ENCODE data around the gene CORO7.
A peak's percentile ranks its signal among the peaks of the same experiment; 100 is the strongest.
"Not testable (repeated sequence)": the region's sequence is repeated elsewhere in the genome, so short reads cannot be mapped to it uniquely, and the experiment has no call there.

Gene CORO7

GRCh38 chr16:4352843-4353242, 63.6 kb downstream of the CORO7 start:
- DNase-seq (ENCODE audit: low read depth): no peak

DNA sequence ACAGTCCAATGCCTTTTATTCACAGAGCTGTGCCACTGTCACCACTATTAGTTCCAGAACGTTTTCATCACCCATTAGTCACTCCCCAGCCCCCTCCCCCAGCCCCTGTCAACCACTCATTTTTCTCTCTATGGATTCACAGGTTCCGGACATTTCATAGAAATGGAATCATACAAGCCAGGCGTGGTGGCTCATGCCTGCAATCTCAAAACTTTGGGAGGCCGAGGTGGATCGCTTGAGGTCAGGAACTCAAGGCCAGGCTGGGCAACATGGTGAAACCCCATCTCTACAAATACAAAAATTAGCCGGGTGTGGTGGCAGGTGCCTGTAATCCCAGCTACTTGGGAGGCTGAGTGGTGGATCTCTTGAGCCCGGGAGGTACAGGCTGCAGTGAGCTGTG, 64.5 kb downstream of the CORO7 start:
- no peak for DNase-seq (ENCODE audit: low read depth)

GRCh38 chr16:4350787-4351659, 65.4 kb downstream of the CORO7 start, which contains the start of gene PAM16:
Gene PAM16 (minus strand): TSS chr16:4351321. CDS start chr16:4351234, 87 bp downstream.
- peak; percentile 89 for DNase-seq (ENCODE audit: low read depth)

DNA sequence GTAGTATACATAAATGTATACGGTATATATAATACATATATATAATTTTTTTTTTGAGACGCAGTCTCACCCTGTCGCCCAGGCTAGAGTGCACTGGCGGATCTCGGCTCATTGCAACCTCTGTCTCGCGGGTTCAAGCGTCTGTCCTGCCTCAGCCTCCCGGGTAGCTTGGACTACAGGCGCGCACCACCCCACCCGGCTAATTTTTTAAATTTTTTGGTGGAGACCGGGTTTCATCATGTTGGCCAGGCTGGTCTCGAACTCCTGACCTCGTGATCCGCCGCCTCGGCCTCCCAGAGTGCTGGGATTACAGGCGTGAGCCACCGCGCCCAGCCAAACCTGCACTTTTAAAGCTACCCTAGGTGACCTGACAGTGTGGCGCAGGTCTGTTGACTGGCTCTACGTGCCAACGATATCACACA, 66.0 kb downstream of the CORO7 start:
- no peak for DNase-seq (ENCODE audit: low read depth)

GRCh38 chr16:4349332-4349731, 67.1 kb downstream of the CORO7 start:
- DNase-seq (ENCODE audit: low read depth): no peak

GRCh38 chr16:4347765-4348509, 68.5 kb downstream of the CORO7 start:
- DNase-seq (ENCODE audit: low read depth): no peak

GRCh38 chr16:4347010-4347409, 69.4 kb downstream of the CORO7 start:
- no peak for DNase-seq (ENCODE audit: low read depth)

DNA sequence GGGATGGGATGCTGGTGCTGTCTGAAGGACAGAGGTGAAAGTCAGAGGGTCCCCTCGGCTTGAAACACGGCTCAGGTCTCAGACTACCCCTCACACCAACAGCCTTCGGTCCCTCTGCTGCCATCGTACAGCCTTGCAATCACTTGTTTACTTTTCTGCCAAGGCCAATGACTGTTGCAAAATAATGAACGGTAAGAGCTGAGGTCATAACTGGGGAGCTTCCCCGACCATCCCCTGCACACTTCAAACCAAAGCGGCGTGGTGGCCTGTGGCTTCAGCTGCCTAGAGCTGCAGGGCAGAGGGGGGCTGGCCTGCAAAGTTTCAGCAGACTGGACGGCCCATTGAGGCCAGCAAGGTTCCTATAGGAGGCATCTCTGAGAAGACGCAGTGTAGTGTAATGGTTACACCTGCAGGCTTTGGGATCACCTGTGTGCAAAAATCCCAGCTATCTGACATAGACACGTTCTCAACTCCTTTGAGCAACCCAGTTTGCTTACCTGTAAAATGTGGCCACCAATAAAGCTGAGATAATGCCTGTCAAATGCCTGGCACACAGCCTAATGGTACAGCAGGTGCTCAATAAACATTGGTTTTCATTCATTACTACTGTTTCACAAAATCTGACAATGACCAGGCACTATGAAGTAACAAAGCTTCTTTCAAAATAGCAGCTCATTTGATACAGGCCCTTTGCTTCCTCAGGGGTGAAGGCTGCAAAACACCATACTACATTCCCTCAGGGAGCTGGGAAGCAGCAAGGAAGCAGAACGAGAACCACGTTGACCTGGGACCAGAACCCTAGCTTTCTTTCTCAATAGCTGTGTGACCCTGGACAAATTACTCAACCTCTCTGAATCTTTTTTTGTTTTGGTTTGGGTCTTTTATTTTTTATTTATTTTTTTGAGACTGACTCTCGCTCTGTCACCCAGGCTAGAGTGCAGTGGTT, 70.3 kb downstream of the CORO7 start:
- no peak for DNase-seq (ENCODE audit: low read depth)

- DNase-seq (ENCODE audit: low read depth): no peak
Measured at GRCh38 chr16:4344983-4345835, 71.2 kb downstream of the CORO7 start.

DNA sequence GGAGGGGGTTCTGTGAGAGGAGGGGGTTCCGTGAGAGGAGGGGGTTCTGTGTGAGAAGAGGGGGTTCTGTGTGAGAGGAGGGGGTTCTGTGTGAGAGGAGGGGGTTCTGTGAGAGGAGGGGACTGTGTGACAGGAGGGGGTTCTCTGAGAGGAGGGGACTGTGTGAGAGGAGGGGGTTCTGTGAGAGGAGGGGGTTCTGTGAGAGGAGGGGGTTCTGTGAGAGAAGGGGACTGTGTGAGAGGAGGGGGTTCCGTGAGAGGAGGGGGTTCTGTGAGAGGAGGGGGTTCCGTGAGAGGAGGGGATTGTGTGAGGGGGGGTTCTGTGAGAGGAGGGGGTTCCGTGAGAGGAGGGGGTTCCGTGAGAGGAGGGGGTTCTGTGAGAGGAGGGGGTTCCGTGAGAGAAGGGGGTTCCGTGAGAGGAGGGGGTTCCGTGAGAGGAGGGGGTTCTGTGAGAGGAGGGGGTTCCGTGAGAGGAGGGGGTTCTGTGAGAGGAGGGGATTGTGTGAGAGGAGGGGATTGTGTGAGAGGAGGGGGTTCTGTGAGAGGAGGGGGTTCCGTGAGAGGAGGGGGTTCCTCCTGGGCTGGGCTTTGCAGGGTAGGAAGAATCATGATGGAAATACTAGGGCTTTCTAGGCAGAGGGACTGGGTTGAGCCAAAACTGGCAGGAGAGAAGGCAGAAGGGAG, 72.0 kb downstream of the CORO7 start:
- DNase-seq (ENCODE audit: low read depth): not testable (repeated sequence)

GRCh38 chr16:4342866-4343744, 73.3 kb downstream of the CORO7 start:
- DNase-seq (ENCODE audit: low read depth): no peak

- DNase-seq (ENCODE audit: low read depth): no peak
Measured at GRCh38 chr16:4341250-4341649, 75.1 kb downstream of the CORO7 start.

- no peak for DNase-seq (ENCODE audit: low read depth)
Measured at GRCh38 chr16:4340443-4340842, 76.0 kb downstream of the CORO7 start.

DNA sequence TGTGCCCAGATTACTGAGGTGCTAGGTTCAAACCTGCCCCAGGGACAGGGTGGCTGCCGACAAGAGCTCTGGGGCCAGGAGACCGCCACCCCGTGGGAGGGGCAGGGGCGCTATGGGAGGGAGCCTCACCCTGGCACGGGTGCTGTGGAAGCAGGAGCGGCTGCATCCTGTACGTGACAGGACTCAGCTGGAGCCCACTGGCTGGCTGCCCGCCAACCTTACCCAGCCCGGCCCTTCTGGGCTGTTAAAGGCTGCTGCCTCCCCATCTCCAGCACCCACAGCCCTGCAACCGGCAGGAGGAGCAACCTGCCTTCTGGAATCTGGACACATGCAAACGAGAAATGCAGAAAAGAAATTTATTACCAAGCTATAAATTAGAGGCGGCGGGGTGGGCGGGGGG, 76.5 kb downstream of the CORO7 start:
- no peak for DNase-seq (ENCODE audit: low read depth)

DNA sequence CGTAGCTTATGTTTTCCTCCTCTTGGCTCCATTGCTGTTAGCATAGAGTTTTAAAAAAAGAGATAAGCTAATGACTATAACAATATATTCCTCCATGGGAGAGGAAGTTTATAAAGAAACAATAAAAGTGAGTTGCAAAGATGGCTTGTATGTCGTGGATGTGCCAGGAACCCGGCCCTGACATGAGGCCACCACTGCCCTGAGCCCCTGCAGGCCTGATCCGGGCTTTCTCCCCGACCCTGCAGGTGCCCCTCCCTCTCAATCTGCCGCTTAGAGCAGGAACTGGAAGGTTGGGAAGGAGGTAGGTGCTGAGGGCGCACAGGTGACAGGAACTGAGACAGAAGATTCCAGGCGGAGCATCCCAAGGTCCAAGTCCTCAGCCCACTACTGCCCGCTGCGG, 76.9 kb downstream of the CORO7 start:
- DNase-seq (ENCODE audit: low read depth): no peak

- no peak for DNase-seq (ENCODE audit: low read depth)
Measured at GRCh38 chr16:4338712-4339299, 77.6 kb downstream of the CORO7 start.

GRCh38 chr16:4338125-4338582, 78.2 kb downstream of the CORO7 start:
- no peak for DNase-seq (ENCODE audit: low read depth)

- DNase-seq (ENCODE audit: low read depth): no peak
Measured at GRCh38 chr16:4337540-4338088, 78.8 kb downstream of the CORO7 start.
